TTC549 (cell line): ENCODE measurements around the gene CYP39A1.

Experiments used
- FAIRE-seq: peaks from 2 replicates; lab custom pipeline; 2012; peaks lifted over from hg19 to GRCh38; lab: Jason Lieb, UNC

Gene CYP39A1, protein sequence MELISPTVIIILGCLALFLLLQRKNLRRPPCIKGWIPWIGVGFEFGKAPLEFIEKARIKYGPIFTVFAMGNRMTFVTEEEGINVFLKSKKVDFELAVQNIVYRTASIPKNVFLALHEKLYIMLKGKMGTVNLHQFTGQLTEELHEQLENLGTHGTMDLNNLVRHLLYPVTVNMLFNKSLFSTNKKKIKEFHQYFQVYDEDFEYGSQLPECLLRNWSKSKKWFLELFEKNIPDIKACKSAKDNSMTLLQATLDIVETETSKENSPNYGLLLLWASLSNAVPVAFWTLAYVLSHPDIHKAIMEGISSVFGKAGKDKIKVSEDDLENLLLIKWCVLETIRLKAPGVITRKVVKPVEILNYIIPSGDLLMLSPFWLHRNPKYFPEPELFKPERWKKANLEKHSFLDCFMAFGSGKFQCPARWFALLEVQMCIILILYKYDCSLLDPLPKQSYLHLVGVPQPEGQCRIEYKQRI

DNA sequence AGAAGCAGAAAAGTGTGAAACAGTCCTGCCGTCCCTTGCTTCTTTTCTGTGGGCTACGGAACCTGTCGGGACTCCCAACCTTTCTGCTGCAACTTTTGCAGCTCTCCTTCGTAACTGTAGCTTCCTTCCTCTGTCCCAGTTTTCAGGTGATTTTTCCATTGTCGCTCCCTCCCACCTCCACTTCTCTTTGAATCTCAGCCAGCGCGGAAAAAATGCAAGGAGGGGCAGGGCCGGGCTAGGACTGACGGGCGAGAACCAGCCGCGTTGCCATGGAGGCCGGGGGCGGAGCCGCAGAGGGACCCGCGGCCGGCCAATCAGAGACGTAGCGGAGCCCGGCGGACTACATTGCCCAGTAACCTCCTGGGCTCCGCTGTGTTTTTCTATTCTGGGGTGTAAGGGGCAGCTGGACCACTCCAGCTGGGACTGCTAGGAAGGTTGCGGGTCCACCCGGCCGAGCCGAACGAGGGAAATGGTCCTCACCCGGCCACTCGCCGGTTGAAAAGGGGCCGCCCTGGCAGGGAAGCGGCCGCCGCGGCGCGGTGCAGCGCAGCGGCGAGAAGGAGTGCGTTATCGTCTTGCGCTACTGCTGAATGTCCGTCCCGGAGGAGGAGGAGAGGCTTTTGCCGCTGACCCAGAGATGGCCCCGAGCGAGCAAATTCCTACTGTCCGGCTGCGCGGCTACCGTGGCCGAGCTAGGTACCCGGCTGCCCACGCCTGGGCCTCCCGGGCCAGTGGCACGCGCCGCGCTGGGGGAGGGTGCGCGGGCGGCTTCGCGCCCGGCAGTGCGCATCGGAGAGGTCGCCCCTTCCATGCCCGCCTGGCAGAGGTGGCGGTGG is at the start of gene CYP39A1, which contains the start of gene SLC25A27:
Gene CYP39A1, minus strand, starts transcription at position 216 of the 836 bp plus-strand sequence. CDS start 236 bp downstream, outside the sequence.
Gene SLC25A27, plus strand, starts transcription at position 373 of the 836 bp plus-strand sequence. Its CDS starts 218 bp downstream, at position 591.
- FAIRE-seq = no peak

DNA sequence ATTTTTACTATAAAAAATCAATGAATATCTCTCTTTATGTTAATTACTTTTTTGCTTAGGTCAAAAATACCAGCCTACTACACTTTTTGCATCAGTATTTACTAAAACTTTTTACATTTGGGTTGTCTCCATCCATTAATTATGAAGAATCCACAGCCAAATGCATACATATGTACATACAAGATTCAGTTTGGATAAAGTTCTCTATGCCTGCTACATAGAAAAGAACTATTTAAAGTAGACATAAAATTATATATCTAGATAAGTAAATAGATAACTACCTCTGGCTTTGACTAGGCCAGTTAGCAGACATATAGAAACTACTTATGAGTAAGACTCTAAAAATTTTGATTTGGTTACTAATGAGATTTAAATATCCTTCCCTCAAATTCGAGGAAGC is 47.4 kb upstream of the CYP39A1 start:
- FAIRE-seq = no peak

DNA sequence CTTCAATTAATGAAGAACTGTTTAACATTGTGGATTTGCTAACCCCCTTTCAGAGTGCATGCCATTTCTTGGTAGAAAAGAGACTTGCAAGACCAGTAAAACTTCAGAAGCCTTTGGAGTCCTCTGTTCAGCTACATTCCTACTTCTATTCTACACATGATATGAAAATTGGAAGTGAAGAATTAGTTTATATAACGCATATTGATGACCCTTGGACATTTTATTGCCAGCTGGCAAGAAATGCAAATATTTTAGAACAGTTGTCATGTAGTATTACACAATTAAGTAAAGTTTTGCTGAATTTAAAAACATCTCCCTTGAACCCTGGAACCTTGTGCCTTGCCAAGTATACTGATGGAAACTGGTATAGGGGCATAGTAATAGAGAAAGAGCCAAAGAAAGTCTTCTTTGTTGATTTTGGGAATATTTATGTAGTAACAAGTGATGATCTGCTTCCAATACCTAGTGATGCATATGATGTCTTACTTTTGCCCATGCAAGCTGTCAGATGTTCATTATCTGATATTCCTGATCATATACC is 38.4 kb upstream of the CYP39A1 start:
- FAIRE-seq = no peak

DNA sequence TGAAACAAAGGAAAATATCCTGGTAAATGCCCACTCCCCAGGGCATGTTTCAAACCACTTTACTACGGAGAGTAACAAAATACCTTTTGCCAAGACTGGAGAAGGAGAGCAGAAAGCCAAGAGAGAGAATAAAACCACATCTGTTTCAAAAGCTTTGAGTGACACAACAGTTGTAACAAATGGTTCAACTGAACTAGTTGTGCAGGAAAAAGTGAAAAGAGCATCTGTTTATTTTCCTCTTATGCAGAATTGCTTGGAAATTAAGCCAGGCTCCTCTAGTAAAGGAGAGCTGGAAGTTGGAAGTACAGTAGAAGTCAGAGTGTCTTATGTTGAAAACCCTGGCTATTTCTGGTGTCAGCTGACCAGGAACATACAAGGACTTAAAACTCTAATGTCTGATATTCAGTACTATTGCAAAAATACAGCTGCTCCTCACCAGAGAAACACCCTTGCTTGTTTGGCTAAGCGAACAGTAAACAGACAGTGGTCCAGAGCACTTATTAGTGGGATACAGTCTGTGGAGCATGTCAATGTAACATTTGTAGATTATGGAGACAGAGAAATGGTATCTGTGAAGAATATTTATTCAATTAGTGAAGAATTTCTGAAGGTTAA is 37.6 kb upstream of the CYP39A1 start:
- FAIRE-seq = no peak

DNA sequence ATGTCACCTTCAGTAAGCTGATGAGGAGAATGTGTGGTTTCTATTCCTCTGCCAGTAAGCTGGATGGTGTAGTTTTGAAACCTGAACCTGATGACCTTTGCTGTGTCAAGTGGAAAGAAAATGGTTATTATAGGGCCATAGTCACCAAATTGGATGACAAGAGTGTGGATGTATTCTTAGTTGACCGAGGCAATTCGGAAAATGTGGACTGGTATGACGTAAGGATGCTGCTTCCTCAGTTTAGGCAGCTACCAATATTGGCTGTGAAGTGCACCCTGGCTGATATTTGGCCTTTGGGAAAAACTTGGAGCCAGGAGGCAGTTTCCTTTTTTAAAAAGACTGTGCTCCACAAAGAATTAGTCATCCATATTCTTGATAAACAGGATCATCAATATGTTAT is 37.0 kb upstream of the CYP39A1 start:
- FAIRE-seq = no peak

DNA sequence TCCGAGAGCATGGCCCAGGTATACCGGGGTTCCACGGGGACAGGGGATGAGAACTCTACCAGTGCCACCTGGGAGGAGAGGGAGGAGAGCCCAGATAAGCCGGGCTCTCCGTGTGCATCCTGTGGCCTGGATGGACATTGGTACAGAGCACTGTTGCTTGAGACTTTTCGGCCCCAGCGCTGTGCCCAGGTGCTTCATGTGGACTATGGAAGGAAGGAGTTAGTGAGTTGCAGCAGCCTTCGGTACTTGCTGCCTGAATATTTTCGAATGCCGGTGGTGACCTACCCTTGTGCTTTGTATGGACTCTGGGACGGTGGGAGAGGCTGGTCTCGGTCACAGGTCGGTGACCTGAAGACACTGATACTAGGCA is 36.3 kb upstream of the CYP39A1 start:
- FAIRE-seq = no peak

DNA sequence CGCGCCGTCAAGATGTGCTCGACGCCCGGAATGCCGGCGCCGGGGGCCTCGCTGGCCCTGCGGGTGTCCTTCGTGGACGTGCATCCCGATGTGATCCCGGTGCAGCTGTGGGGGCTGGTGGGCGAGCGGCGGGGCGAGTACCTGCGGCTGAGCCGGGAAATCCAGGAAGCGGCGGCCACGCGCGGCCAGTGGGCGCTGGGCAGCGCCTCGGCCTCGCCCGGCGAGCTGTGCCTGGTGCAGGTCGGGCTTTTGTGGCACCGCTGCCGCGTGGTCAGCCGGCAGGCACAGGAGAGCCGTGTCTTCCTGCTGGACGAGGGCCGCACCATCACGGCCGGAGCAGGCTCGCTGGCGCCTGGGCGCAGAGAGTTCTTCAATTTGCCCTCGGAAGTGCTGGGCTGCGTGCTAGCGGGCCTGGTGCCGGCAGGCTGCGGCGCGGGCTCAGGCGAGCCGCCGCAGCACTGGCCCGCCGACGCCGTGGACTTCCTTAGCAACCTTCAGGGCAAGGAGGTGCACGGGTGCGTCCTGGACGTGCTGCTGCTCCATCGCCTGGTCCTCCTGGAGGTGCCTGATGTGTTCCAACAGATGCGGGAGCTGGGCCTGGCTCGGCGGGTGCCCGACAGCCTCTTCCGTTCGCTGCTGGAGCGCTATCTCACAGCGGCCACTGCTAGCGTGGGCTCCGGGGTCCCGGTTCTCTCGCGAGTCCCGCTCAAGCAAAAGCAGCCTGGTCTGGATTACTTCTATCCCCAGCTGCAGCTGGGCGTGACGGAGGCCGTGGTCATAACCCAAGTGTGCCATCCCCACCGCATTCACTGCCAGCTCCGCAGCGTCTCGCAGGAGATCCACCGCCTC is 35.7 kb upstream of the CYP39A1 start:
- FAIRE-seq = no peak

DNA sequence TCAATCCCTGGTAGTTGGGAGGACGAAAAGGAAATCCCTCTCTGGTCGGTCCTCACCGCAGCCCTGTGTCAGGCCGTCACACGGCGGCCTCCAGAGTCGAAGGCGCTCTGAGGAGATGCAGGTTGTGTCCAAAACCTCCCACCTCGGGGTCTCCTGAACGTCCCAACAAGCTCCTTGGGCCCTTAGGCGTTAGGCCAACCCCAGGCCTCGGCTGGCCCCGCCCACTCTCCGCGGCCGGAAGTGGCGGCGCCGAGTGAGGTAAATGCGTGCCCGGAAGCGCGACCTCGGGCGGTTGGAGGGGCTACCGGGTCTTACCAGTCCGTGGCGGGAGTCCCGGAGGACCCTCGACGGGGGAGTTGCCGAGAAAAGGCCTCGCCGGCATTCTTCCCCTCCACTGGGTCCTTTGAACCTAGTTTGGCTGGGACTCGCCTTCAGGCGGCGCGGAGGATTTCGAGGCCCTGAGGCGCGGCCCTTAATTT is 35.0 kb upstream of the CYP39A1 start, which contains the start of gene TDRD6:
Gene TDRD6, plus strand, starts transcription at position 267 of the 479 bp plus-strand sequence. CDS start 244 bp downstream, outside the sequence.
- FAIRE-seq = no peak

DNA sequence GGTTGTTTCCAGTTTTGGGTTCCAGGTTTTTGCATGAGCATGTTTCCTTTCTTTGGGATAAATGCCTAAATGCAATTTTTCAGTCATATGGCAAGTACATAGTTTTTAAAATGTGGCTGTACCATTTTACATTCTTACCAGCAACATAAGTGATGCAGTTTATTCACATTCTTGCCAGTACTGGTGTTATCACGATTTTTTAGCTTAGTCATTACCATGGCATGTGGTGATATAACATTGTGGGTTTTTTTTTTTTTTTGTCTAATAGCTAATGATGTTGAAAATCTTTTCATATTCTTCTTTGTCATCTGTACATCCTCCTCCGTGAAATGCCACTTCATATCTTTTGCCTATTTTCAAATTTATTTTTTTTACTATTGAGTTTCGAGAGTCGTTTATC is 32.2 kb upstream of the CYP39A1 start:
- no peak for FAIRE-seq

DNA sequence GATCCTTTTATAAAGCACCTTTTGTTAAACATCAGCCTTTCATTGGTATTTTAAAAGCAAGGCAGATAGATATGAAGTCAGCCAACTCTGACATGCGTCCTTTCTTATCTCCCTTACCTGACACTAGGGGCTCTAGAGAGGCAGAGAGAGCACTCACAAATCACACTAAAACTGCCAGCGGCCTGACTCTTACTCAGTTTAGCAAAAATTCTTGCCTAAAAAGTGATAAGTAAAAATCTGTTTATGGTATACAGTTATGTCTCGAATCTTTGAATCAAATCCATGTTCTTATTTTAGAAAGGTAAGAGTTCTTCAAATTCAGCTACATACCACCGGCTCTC is 24.7 kb upstream of the CYP39A1 start:
- FAIRE-seq = no peak

DNA sequence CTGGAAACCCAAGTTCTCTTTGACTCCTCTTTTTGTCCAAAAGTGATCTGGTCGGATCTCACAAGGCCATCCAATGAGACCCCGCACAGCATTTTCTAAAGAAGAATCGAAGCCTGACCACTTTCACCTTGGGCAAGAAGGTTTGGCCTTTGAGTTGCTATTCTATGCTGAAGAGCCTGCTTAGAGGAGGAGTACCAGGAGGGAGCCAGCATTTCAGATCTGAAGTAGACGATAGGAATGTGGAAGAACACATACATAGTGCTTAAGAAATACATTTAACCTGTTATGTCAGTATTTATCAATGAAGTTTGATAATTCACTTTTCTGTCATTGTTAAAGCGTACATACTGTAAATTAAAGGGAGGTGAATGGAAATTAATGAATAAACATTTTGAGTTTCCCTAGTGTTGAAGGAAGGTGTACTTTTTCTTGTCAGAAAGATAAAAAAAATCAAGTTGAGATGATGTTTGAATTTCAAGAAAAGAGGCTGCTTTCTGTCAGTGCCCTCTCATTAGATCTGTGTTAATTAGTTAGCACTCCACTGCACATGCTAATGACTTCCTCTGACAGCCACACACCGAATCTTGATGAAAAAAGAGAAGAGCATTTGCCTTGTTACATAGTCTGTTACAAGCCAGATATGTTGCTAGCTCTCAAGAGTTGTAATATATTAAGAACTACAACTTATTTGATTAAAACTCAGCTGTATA is 24.1 kb upstream of the CYP39A1 start:
- FAIRE-seq = no peak

DNA sequence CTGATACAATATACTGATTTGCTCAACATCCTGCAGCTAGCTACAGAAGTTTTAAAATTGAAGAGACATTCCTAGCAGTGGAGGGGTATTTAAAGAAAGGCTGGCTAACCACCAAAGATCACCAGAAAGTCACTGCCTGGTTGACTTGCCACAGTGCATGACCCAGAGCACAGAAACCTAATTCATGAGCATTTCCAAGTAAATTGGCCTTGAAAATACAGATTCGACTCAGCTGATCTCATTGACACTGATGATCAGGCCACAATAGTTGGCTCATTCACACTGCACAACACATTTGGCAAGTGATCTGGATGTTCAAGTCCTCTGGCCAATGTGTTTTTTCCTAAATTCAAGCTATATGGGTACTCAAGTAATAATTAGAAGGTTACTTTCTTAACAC is 21.8 kb upstream of the CYP39A1 start:
- no peak for FAIRE-seq

DNA sequence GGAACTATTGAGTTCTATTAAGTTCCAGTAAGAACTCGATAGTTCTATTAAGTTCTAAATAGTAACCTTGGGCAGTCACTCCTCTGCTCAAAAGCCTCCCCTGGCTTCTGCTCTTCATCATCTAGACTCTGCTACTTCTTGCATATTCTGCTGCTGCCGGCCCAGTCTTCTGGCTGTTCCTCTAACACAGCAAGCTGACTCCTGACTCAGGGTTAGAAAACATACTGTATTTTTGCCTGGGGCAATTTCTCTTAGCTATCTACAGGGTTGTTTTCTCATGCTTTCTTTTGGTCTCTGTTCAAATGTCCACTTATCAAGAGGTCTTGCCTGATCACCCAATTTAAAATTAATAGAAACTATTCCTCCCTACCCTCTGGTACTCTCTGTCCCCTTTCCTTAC is 14.8 kb upstream of the CYP39A1 start:
- no peak for FAIRE-seq

DNA sequence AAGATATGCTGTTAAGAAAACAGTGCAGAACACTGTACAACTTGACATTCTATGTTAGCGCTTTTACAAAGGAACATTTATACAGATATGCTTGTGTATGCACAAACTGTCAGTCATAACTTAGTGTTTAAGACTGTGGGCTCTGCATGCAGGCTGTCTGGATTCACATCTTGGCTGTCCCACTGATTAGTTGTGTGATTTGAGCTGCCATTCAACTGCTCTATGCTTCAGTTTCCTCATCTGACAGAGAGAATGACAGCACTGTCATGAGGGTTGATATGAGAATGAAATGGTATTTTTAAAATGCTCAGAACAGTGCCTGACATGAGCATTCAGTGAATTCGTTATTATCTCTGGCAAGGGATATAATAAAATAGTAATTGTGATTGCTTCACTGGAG is 8.9 kb upstream of the CYP39A1 start:
- no peak for FAIRE-seq

DNA sequence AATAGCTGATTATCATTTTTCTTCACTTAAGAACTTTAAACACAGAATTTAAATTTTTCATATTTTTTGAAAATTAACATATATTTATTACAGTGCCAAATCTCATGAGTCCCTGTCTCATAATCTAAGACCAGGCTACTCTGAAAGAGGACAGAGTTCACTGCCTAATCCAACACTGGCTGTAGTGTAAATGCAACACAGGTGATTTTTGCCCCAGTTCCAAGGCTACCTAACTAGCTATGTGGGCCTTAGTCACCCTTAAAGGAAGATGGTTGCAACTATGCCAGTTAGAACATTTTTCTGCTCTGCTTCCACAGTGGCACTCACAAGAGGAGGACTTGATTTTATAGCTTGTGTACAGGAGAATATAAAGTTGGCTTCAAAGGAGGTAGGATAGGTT is 5.0 kb upstream of the CYP39A1 start:
- no peak for FAIRE-seq

DNA sequence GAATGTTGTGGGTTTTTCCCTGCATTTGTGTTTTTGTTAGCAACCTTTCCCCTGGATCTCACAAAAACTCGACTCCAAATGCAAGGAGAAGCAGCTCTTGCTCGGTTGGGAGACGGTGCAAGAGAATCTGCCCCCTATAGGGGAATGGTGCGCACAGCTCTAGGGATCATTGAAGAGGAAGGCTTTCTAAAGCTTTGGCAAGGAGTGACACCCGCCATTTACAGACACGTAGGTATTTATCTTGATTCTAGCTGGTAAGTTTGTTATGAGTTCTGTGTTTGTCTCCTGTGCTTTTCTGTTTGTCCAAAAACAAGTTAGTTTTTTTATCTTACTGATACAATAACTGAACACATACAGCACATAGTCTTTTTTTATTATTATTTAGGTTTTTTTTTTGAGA is 3.2 kb upstream of the CYP39A1 start:
- FAIRE-seq = no peak

DNA sequence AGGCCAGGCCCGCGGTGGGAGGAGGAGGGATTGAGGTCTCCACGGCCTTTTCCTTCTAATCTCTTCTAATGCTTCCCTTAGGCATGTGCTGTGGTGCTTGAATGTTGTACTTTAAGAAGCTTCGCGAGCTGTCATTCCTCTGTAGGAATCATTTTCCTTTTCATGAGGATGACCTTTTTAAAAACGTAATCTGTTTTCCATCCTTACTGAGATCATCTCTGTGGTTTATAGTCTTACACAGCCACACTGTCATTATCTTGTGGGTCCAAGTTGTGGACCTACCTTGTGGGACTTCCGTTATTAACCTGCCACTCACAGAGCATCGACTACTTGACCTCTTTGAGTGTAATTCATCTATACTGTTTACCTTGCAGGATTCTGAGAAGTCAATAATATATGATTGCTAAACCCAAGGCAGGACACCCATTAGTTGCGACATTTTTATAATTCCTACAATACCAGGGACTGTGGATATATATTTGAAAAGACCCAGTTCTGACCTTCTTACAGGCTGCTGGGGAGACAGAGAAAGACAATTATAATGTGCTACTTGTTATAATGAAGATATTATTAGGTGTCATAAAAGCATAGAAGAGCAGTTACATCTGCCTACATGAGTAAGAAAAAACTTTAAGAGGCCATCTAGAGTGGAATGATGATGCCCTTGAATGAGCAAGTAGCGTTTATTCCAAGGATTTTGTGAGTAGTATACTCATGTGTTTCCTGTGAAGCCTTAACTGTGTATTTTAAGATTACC is 999 bp upstream of the CYP39A1 start:
- no peak for FAIRE-seq

DNA sequence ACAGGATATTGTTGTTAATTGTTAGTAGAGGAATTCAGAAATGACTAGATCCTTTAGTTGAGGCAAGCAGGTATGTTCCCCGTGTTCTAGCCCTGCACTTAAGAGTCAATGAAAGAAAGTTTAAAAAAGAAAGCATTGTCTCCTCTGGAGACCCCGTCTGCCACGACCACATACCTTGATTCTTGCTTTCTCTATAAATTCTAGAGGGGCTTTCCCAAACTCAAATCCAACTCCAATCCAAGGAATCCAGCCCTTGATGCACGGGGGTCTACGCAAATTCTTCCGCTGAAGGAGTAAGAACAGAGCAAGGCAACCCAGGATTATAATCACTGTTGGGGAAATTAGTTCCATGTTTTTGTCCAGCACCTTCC is 401 bp downstream of the CYP39A1 start:
- no peak for FAIRE-seq

DNA sequence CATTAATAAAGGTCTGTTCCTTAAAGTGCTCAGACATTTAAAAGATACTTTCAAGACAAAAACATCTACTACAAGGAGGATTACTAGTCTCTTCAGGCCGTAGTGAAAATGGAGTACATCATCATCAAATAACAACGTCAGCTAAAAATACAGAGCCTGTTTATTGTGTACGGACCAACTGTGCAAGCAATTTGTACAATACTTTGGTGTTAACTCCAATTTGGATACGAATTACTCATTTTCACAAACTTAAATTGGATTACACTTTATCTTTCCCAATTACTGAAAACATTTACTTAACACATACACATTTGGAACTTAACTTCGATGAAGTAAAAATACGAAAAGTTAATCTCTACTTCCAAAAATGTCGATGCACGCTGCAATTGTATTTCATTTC is 802 bp downstream of the CYP39A1 start:
- FAIRE-seq = no peak

DNA sequence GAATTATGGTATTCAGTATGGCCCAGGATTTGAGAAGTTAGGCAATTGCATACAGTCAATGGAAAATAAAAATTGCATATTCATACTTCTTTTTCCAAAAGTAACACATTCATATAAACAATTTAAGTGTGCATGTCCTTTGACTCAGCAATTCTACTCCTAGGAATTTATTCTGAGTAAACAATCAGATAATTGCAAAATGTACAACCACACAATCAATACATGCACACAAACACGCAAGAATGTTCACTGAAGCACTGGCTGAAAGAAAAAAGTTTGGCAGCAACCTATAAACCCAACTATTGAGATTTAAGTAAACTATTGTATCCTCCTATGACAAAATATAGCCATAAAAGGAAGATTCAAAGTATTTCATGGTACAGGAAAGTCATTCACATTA is 1.6 kb downstream of the CYP39A1 start:
- FAIRE-seq = no peak
